ENCODE results near the gene CD70. TPM values are rescaled to one million over a fixed set of nuclear protein-coding genes. Genes with fewer than 3 reads are reported as not detected.
"Not testable (repeated sequence)": the region's sequence is repeated elsewhere in the genome, so short reads cannot be mapped to it uniquely, and the experiment has no call there.

The CD70 gene
- total RNA-seq, 1 experiment from 2014 or later: not detected

- peak overlapping the region; percentile 44 for H3K4me2 ChIP-seq
- CTCF ChIA-PET: no interaction called here
- DNase-seq: peak in 1 of 2 experiments; percentile 73
- peak overlapping the region; percentile 63 for H3K27ac ChIP-seq
- no peak overlapping the region for H3K4me3 ChIP-seq
- no TSS peak for BruUV-seq (replicated peaks)
- no peaks in the 10 kb centered on the region for H3K9me3 ChIP-seq (ENCODE audit: insufficient read depth, low read depth)
- no peaks in the 10 kb centered on the region for H3K36me3 ChIP-seq (ENCODE audit: low read depth)
- no peaks in the 10 kb centered on the region for H3K27me3 ChIP-seq (ENCODE audit: insufficient read depth, low read depth)
- H3K9me2 ChIP-seq (ENCODE audit: insufficient read depth): no peaks in the 10 kb centered on the region
- intact Hi-C loops (cut with micrococcal nuclease; ENCODE audit: unreplicated experiment): no loop called here
- H2AFZ ChIP-seq: no peak overlapping the region
- POLR2A ChIA-PET (ENCODE audit: unreplicated experiment): no interaction called here
- no peaks in the 10 kb centered on the region for H3K79me2 ChIP-seq (ENCODE audit: low read depth)
- peaks cover 12% of the 10 kb centered on the region for H3F3A ChIP-seq (ENCODE audit: insufficient read depth, low read depth)
- TF ChIP-seq EZH2 (IDR thresholded peaks at IDR 0.05; ENCODE audit: low read depth) (no peak), CTCF (conservative IDR thresholded peaks at IDR 0.05) (no peak)
- H4K20me1 ChIP-seq (ENCODE audit: insufficient read depth): no peaks in the 10 kb centered on the region
- peaks cover 13% of the 10 kb centered on the region; the same call in 1 of the 2 replicates for H3K4me1 ChIP-seq (replicated peaks; ENCODE audit: insufficient read depth)
Measured at GRCh38 chr19:6610934-6611852, 20.2 kb upstream of the CD70 start.

- H3K4me1 ChIP-seq (replicated peaks; ENCODE audit: insufficient read depth): peaks cover 13% of the 10 kb centered on the region; the same call in 1 of the 2 replicates
- intact Hi-C loops (cut with micrococcal nuclease; ENCODE audit: unreplicated experiment): no loop called here
- H3K4me3 ChIP-seq: no peak overlapping the region
- H3F3A ChIP-seq (ENCODE audit: insufficient read depth, low read depth): peaks cover 12% of the 10 kb centered on the region
- TF ChIP-seq EZH2 (IDR thresholded peaks at IDR 0.05; ENCODE audit: low read depth): no peak
- no peak for TF ChIP-seq CTCF (conservative IDR thresholded peaks at IDR 0.05)
- no TSS peak for BruUV-seq (replicated peaks)
- no peaks in the 10 kb centered on the region for H4K20me1 ChIP-seq (ENCODE audit: insufficient read depth)
- H3K36me3 ChIP-seq (ENCODE audit: low read depth): no peaks in the 10 kb centered on the region
- no peaks in the 10 kb centered on the region for H3K9me2 ChIP-seq (ENCODE audit: insufficient read depth)
- H3K9me3 ChIP-seq (ENCODE audit: insufficient read depth, low read depth): no peaks in the 10 kb centered on the region
- CTCF ChIA-PET: no interaction called here
- H3K27ac ChIP-seq: no peak overlapping the region
- no peak overlapping the region for H2AFZ ChIP-seq
- POLR2A ChIA-PET (ENCODE audit: unreplicated experiment): no interaction called here
- no peaks in the 10 kb centered on the region for H3K27me3 ChIP-seq (ENCODE audit: insufficient read depth, low read depth)
- H3K4me2 ChIP-seq: no peak overlapping the region
- DNase-seq: no peak
- H3K79me2 ChIP-seq (ENCODE audit: low read depth): no peaks in the 10 kb centered on the region
Measured at GRCh38 chr19:6608940-6609339, 18.0 kb upstream of the CD70 start.

GRCh38 chr19:6608146-6608545 is 17.2 kb upstream of the CD70 start:
- H2AFZ ChIP-seq; DNase-seq; BruUV-seq (replicated peaks); H4K20me1 ChIP-seq (ENCODE audit: insufficient read depth); H3K27me3 ChIP-seq (ENCODE audit: insufficient read depth, low read depth); POLR2A ChIA-PET (ENCODE audit: unreplicated experiment); H3K27ac ChIP-seq; H3K36me3 ChIP-seq (ENCODE audit: low read depth); H3K4me2 ChIP-seq; CTCF ChIA-PET; H3K79me2 ChIP-seq (ENCODE audit: low read depth); intact Hi-C loops (cut with micrococcal nuclease; ENCODE audit: unreplicated experiment); H3K9me3 ChIP-seq (ENCODE audit: insufficient read depth, low read depth); H3K9me2 ChIP-seq (ENCODE audit: insufficient read depth); H3K4me3 ChIP-seq: not testable (repeated sequence)
- peaks cover 13% of the 10 kb centered on the region; the same call in 1 of the 2 replicates for H3K4me1 ChIP-seq (replicated peaks; ENCODE audit: insufficient read depth)
- H3F3A ChIP-seq (ENCODE audit: insufficient read depth, low read depth): peaks cover 12% of the 10 kb centered on the region

- H4K20me1 ChIP-seq (ENCODE audit: insufficient read depth); H3K9me2 ChIP-seq (ENCODE audit: insufficient read depth); H3K27ac ChIP-seq; H3K79me2 ChIP-seq (ENCODE audit: low read depth); CTCF ChIA-PET; POLR2A ChIA-PET (ENCODE audit: unreplicated experiment); H3K9me3 ChIP-seq (ENCODE audit: insufficient read depth, low read depth); BruUV-seq (replicated peaks); H3K4me1 ChIP-seq (replicated peaks; ENCODE audit: insufficient read depth); H3K4me3 ChIP-seq; H3K36me3 ChIP-seq (ENCODE audit: low read depth); DNase-seq; H3K27me3 ChIP-seq (ENCODE audit: insufficient read depth, low read depth); H2AFZ ChIP-seq; intact Hi-C loops (cut with micrococcal nuclease; ENCODE audit: unreplicated experiment); H3K4me2 ChIP-seq: not testable (repeated sequence)
- H3F3A ChIP-seq (ENCODE audit: insufficient read depth, low read depth): peaks cover 11% of the 10 kb centered on the region
Measured at GRCh38 chr19:6606276-6607070, 15.5 kb upstream of the CD70 start.
